Effector memory CD4-positive, alpha-beta T cell (primary cell): ENCODE data around the gene PDE4DIP.
"Not testable (repeated sequence)": the region's sequence is repeated elsewhere in the genome, so short reads cannot be mapped to it uniquely, and the experiment has no call there.

ENCODE experiments used
- DNase-seq, 3 donors: peaks; one replicate each; pipeline ENCODE4 v3.0.0-alpha.2; 2020
- H3K27ac ChIP-seq: 2 replicates; pipeline ENCODE4 v1.7.0; 2013; ENCODE audit warnings: mild to moderate bottlenecking, low read length, moderate library complexity; ENCODE audit not compliant: insufficient read depth, poor library complexity, severe bottlenecking
- H3K27me3 ChIP-seq: replicated peaks from 2 replicates; pipeline ENCODE4 v1.7.0; 2013; ENCODE audit warnings: mild to moderate bottlenecking, low read length; ENCODE audit not compliant: insufficient read depth, control insufficient read depth, poor library complexity, severe bottlenecking
- H3K36me3 ChIP-seq: 2 replicates; pipeline ENCODE4 v1.7.0; 2013; ENCODE audit warnings: mild to moderate bottlenecking, low read length, moderate library complexity; ENCODE audit not compliant: control insufficient read depth, insufficient read depth
- H3K4me1 ChIP-seq: 2 replicates; pipeline ENCODE4 v1.7.0; 2013; ENCODE audit warnings: low read length, mild to moderate bottlenecking; ENCODE audit not compliant: control insufficient read depth, insufficient read depth, poor library complexity, severe bottlenecking
- H3K4me3 ChIP-seq: 2 replicates; pipeline ENCODE4 v1.7.0; 2013; ENCODE audit warnings: low read length, low read depth, mild to moderate bottlenecking; ENCODE audit not compliant: insufficient read depth, poor library complexity, severe bottlenecking
- H3K9me3 ChIP-seq: 2 replicates; pipeline ENCODE4 v1.7.0; 2013; ENCODE audit warnings: mild to moderate bottlenecking, low read length, moderate library complexity; ENCODE audit not compliant: control insufficient read depth

Gene PDE4DIP

GRCh38 chr1:148968682-148969081, 124.5 kb downstream of the PDE4DIP start:
- H3K36me3 ChIP-seq, H3K27me3 ChIP-seq, H3K27ac ChIP-seq, DNase-seq, H3K4me1 ChIP-seq, H3K4me3 ChIP-seq, H3K9me3 ChIP-seq: not testable (repeated sequence)

- not testable (repeated sequence) for H3K4me3 ChIP-seq, H3K27ac ChIP-seq
These were observed 124.9 kb downstream of the PDE4DIP start for GRCh38 chr1:148969126-148969525.

GRCh38 chr1:148975453-148975852, 131.2 kb downstream of the PDE4DIP start:
- not testable (repeated sequence) for H3K4me1 ChIP-seq, DNase-seq, H3K4me3 ChIP-seq, H3K27ac ChIP-seq, H3K9me3 ChIP-seq, H3K27me3 ChIP-seq
- peaks cover 22% of the 10 kb centered on the region for H3K36me3 ChIP-seq

More at GRCh38 chr1:148969126-148969525, 124.9 kb downstream of the PDE4DIP start:
- not testable (repeated sequence) for H3K4me1 ChIP-seq, H3K36me3 ChIP-seq, H3K27me3 ChIP-seq, DNase-seq, H3K9me3 ChIP-seq

GRCh38 chr1:148975866-148976537, 131.8 kb downstream of the PDE4DIP start:
- not testable (repeated sequence) for H3K27me3 ChIP-seq, H3K9me3 ChIP-seq, H3K27ac ChIP-seq, DNase-seq, H3K4me3 ChIP-seq, H3K4me1 ChIP-seq
- peaks cover 24% of the 10 kb centered on the region for H3K36me3 ChIP-seq

- not testable (repeated sequence) for DNase-seq, H3K27ac ChIP-seq, H3K9me3 ChIP-seq, H3K27me3 ChIP-seq, H3K4me3 ChIP-seq, H3K4me1 ChIP-seq
- H3K36me3 ChIP-seq, result peaks cover 33% of the 10 kb centered on the region
These were observed 133.6 kb downstream of the PDE4DIP start for GRCh38 chr1:148977785-148978184.

- H3K4me1 ChIP-seq, DNase-seq, H3K9me3 ChIP-seq, H3K36me3 ChIP-seq, H3K27ac ChIP-seq, H3K27me3 ChIP-seq, H3K4me3 ChIP-seq: not testable (repeated sequence)
These were observed 145.2 kb downstream of the PDE4DIP start for GRCh38 chr1:148989378-148989777.

GRCh38 chr1:148990233-148990788, 146.1 kb downstream of the PDE4DIP start:
- DNase-seq, H3K27ac ChIP-seq, H3K36me3 ChIP-seq, H3K27me3 ChIP-seq, H3K4me1 ChIP-seq, H3K4me3 ChIP-seq, H3K9me3 ChIP-seq: not testable (repeated sequence)

GRCh38 chr1:148991818-148992217, 147.6 kb downstream of the PDE4DIP start:
- H3K4me3 ChIP-seq, H3K27ac ChIP-seq, H3K36me3 ChIP-seq, H3K4me1 ChIP-seq, H3K9me3 ChIP-seq, H3K27me3 ChIP-seq, DNase-seq: not testable (repeated sequence)

- not testable (repeated sequence) for H3K4me3 ChIP-seq, H3K9me3 ChIP-seq, H3K36me3 ChIP-seq, H3K27me3 ChIP-seq, H3K27ac ChIP-seq, H3K4me1 ChIP-seq, DNase-seq
These were observed 148.1 kb downstream of the PDE4DIP start for GRCh38 chr1:148992364-148992763.

GRCh38 chr1:148996449-148997224, 152.4 kb downstream of the PDE4DIP start:
- DNase-seq, H3K9me3 ChIP-seq, H3K27ac ChIP-seq, H3K4me3 ChIP-seq, H3K27me3 ChIP-seq, H3K4me1 ChIP-seq, H3K36me3 ChIP-seq: not testable (repeated sequence)
